GM19035 (cell line): ENCODE data around the gene ADH1C.
"Not testable (repeated sequence)": the region's sequence is repeated elsewhere in the genome, so short reads cannot be mapped to it uniquely, and the experiment has no call there.

Experiments
- ATAC-seq: cut with Tn5 transposase; IDR thresholded peaks from one replicate; pipeline ENCODE4 v1.9.1; 2021; ENCODE audit not compliant: unreplicated experiment

ADH1C gene

DNA sequence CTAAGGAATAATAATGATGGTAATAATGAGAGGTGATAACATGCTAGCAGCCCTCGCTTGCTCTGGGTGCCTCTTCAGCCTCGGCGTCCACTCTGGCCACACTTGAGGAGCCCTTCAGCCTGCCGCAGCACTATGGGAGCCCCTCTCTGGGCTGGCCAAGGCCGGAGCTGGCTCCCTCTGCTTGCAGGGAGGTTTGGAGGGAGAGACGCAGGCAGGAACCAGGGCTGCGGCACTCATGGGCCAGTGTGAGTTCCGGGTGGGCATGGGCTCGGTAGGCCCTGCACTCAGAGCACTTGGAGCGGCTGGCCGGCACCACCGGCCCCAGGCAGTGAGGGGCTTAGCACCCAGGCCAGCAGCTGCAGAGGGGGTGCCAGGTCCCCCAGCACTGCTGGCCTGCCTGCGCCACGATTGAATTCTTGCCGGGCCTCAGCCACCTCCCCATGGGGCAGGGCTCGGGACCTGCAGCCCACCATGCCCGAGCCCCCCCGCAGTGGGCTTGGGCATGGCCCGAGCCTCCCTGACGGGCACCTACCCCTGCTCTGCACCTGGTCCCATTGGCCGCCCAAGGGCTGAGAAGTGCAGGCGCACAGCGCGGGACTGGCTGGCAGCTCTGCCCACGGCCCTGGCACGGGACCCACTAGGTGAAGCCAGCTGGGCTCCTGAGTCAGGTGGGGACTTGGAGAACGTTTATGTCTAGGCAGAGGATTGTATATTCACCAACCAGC is 7.1 kb upstream of the ADH1C start:
- ATAC-seq = no peak

GRCh38 chr4:99357948-99358347 is 5.4 kb upstream of the ADH1C start:
- ATAC-seq = no peak

GRCh38 chr4:99356992-99357391 is 4.4 kb upstream of the ADH1C start:
- peak; percentile 49 for ATAC-seq

- ATAC-seq = not testable (repeated sequence)
These were observed 3.6 kb upstream of the ADH1C start for GRCh38 chr4:99356149-99356548.

- no peak for ATAC-seq
These were observed 1.1 kb downstream of the ADH1C start for GRCh38 chr4:99351487-99351886.

DNA sequence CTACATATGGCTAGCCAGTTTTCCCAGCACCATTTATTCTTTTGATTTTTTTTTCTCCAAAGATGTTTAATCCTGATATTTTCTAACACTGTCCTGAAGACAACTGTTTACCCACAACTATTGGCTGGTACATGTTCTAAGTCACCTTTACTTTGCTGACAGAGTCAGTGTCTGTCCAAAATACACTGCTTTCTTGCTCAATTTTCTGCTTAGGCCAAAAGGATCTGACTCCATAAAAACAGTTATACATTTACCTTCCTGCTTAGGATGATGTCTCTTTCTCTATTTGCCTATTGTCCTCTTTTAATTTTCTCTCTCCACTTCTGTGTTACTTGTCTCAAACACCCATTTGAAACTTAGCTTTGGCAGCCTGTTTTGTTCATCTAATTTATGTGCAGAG is 3.2 kb downstream of the ADH1C start:
- ATAC-seq = no peak

DNA sequence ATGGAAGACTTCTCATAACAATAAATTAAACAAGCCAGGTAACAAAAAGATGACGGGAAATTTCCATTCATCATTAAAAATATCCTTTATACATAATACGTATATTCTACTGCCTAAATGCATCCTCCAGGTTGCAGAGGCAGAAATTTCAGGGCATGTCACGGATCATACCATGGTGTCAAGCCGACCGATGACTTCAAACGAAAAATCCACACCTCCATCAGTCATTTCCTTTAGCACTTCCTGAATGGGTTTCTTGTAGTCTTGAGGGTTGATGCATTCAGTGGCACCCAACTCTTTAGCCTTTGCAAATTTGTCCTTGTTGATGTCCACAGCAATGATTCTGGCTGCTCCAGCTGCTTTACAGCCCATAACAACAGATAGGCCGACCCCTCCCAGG is 9.9 kb downstream of the ADH1C start:
- not testable (repeated sequence) for ATAC-seq

GRCh38 chr4:99341426-99341825 is 11.1 kb downstream of the ADH1C start:
- no peak for ATAC-seq

DNA sequence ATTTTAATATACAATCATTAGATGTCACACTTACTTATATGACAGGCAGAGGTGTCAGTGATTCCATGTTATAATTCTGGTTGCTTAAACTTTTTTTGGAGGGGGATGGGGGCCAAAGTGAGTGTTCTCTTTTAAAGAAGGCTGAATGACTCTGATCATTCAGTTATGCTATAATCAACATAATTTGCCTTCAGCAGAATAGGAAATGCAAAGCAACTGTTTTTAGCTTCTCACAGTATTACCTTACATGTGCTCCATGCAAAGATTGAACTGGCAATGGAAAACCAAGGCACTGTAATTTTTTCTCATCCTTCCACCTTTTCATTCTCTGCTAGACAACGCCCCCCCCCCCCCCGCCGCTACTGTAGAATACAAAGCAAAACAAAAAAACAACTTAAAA is 13.4 kb downstream of the ADH1C start:
- ATAC-seq = no peak

DNA sequence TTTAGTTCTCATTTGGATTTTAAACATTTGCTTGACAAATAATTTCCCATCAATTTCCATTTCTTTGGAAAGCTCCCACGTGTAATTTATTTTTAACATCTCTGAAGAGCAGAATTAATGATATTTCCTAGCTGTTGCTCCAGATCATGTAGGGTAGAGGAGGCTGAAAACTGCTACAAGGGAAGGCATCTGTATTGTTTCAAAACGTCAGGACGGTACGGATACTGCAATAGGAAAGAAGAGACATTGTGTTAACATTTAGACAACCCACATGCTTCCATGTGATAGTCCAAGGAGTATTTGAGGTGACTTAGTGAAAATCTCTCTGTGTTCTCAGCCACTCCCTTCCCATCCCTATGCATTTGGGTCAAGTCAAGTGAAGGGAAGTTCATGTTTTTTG is 16.0 kb downstream of the ADH1C start:
- no peak for ATAC-seq

- ATAC-seq = no peak
These were observed 17.7 kb downstream of the ADH1C start for GRCh38 chr4:99334880-99335279.

- ATAC-seq = no peak
These were observed 21.9 kb downstream of the ADH1C start for GRCh38 chr4:99330648-99331047.

GRCh38 chr4:99329876-99330275 is 22.7 kb downstream of the ADH1C start:
- ATAC-seq = no peak

GRCh38 chr4:99324979-99325378 is 27.6 kb downstream of the ADH1C start:
- no peak for ATAC-seq

DNA sequence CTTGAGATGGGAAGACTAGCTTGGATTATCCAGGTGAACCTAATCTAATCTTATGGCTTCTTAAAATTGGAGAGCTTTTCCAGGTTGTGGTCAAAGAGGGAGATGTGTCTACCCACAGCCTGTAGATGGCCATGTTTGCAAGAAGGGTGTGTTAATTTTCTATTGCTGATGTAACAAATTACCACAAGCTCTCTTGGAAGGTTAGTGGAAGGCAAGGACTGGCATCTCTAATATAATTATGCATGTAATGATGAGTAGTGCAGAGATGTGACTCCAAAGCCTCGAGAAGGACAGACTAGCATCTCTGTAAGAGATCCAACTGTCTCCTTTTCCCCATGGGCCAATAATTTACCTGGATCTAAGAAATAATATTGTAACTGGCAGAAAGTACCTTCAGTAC is 28.2 kb downstream of the ADH1C start:
- ATAC-seq = no peak

- no peak for ATAC-seq
These were observed 28.8 kb downstream of the ADH1C start for GRCh38 chr4:99323756-99324155.

DNA sequence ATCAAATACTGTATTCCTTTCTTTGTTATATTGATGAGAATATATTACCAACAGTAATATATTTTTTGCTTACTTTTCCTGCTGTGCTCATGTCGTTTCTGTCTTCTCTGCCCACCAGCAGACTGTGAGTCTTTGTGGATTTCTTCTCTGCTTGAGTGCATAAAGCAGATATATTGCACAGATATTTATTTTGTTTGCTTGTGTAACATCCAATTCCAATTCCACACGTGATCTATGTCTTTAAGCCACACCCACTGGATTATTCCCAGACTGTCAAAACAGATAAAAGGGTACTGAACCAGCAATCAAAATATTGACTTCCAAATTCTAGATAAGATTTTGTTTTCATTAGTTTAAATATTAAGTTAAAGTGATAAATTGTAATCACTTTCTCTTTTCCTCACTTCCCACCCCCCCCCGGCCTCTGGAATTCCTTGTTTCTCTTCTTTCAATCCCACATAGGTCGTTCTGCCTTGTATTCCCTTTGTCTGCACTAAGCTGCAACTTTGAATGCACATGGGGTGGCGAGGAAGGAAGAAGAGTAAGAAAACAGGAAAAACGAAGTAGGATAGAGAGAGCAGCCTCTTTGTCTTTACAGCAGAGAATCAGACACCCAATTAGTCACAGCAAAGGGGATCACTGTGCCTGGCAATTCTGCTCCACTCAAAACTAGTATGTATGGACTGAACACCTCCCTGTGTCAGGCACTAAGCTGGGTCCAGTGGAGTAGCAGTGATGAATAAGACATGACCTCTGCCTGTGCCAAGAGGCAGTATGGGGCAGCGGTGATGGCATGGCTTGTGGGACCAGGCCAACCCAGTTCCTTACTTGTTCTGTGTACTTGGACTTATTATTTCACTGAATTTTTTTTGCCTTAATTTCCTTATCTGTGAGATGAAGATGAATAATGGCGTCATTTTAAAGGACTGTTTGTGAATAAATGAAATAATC is 31.0 kb downstream of the ADH1C start, which contains the start of gene ADH1B:
Gene ADH1B (minus strand): TSS at position 161 of the 951 bp plus-strand sequence. CDS start 70 bp downstream, at position 91.
- ATAC-seq = no peak

DNA sequence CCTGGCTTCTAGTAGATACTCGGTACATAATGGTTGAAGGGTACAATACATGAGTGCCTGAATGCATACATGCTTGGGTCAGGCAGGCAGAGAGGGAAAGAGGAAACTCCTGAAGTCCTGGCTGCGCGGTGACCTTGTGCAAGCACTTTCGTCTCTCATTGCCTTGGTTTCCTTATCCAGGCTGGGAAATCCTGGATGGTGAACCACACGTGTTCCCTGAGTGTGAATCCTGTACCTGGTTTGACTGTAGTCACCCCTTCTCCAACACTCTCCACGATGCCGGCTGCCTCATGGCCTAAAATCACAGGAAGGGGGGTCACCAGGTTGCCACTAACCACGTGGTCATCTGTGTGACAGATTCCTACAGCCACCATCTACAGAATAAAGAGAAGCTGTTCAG is 34.7 kb downstream of the ADH1C start:
- ATAC-seq = not testable (repeated sequence)

GRCh38 chr4:99317354-99317753 is 35.2 kb downstream of the ADH1C start:
- ATAC-seq = no peak

GRCh38 chr4:99315839-99316238 is 36.7 kb downstream of the ADH1C start:
- ATAC-seq = no peak

- ATAC-seq = no peak
These were observed 38.3 kb downstream of the ADH1C start for GRCh38 chr4:99314211-99314610.

GRCh38 chr4:99310389-99310788 is 42.2 kb downstream of the ADH1C start:
- ATAC-seq = no peak
